Osteocyte (in vitro differentiated cells): ENCODE data around the gene C10orf90. TPM values are rescaled to one million over a fixed set of nuclear protein-coding genes. Genes with fewer than 3 reads are reported as not detected.

Experiments used
- DNase-seq: peaks from one replicate; pipeline ENCODE4 v3.0.0; 2021; ENCODE audit warnings: mixed read lengths; ENCODE audit not compliant: unreplicated experiment; ENCODE audit errors: extremely low spot score
- H3K27ac Mint-ChIP-seq: one replicate; pipeline ENCODE4 v1.8.0; 2021; ENCODE audit warnings: mild to moderate bottlenecking, mixed read lengths; ENCODE audit not compliant: unreplicated experiment
- H3K27me3 Mint-ChIP-seq: one replicate; pipeline ENCODE4 v1.8.0; 2021; ENCODE audit warnings: mixed read lengths; ENCODE audit not compliant: unreplicated experiment
- H3K36me3 Mint-ChIP-seq: one replicate; pipeline ENCODE4 v1.8.0; 2021; ENCODE audit warnings: mixed read lengths; ENCODE audit not compliant: unreplicated experiment
- H3K4me1 Mint-ChIP-seq: one replicate; pipeline ENCODE4 v1.8.0; 2021; ENCODE audit warnings: mixed read lengths; ENCODE audit not compliant: unreplicated experiment
- H3K4me3 Mint-ChIP-seq: one replicate; pipeline ENCODE4 v1.8.0; 2021; ENCODE audit warnings: mild to moderate bottlenecking, moderate library complexity, mixed read lengths; ENCODE audit not compliant: unreplicated experiment
- H3K9me3 Mint-ChIP-seq: one replicate; pipeline ENCODE4 v1.8.0; 2021; ENCODE audit warnings: mixed read lengths; ENCODE audit not compliant: unreplicated experiment
- CTCF ChIP-seq: fragments of 200-600 bp; sonication (generic); IDR thresholded peaks from 2 replicates; pipeline ENCODE4 v1.5.0; 2021; ENCODE audit warnings: antibody characterized with exemption, mild to moderate bottlenecking, moderate library complexity
- total RNA-seq: library from RNA; stranded (reverse); gene quantifications from 2 replicates; pipeline ENCODE4 v1.2.1, GENCODE V29; 2021

Gene C10orf90
- total RNA-seq, 1 donor from 2014 or later: not detected

- Mint-ChIP-seq H3K36me3 (no peaks in the 10 kb centered on the region), H3K9me3 (no peaks in the 10 kb centered on the region), H3K27me3 (peaks cover 11% of the 10 kb centered on the region), H3K4me3 (no peak overlapping the region), H3K4me1 (no peaks in the 10 kb centered on the region), H3K27ac (no peak overlapping the region)
- TF ChIP-seq CTCF: no peak
- peak; percentile 51 for DNase-seq
Observed at GRCh38 chr10:126523071-126523470, 147.4 kb downstream of the C10orf90 start.

GRCh38 chr10:126521399-126521798 lies 149.1 kb downstream of the C10orf90 start:
- peaks cover 2% of the 10 kb centered on the region for H3K4me1 Mint-ChIP-seq
- H3K9me3 Mint-ChIP-seq: no peaks in the 10 kb centered on the region
- peaks cover 12% of the 10 kb centered on the region for H3K27me3 Mint-ChIP-seq
- H3K36me3 Mint-ChIP-seq: no peaks in the 10 kb centered on the region
- TF ChIP-seq CTCF: no peak
- no peak overlapping the region for H3K4me3 Mint-ChIP-seq
- no peak overlapping the region for H3K27ac Mint-ChIP-seq
- no peak for DNase-seq

GRCh38 chr10:126520751-126521317 lies 149.7 kb downstream of the C10orf90 start:
- Mint-ChIP-seq H3K27me3 (peaks cover 9% of the 10 kb centered on the region), H3K4me1 (peaks cover 2% of the 10 kb centered on the region), H3K27ac (no peak overlapping the region), H3K36me3 (no peaks in the 10 kb centered on the region), H3K9me3 (no peaks in the 10 kb centered on the region), H3K4me3 (no peak overlapping the region)
- TF ChIP-seq CTCF: no peak
- no peak for DNase-seq

- peak; percentile 60 for DNase-seq
- no peak for TF ChIP-seq CTCF
- no peaks in the 10 kb centered on the region for H3K9me3 Mint-ChIP-seq
- H3K27ac Mint-ChIP-seq: no peak overlapping the region
- H3K36me3 Mint-ChIP-seq: no peaks in the 10 kb centered on the region
- no peak overlapping the region for H3K4me3 Mint-ChIP-seq
- peaks cover 2% of the 10 kb centered on the region for H3K4me1 Mint-ChIP-seq
- H3K27me3 Mint-ChIP-seq: peaks cover 9% of the 10 kb centered on the region
Observed at GRCh38 chr10:126519992-126520391, 150.5 kb downstream of the C10orf90 start.

GRCh38 chr10:126519185-126519584 lies 151.3 kb downstream of the C10orf90 start:
- no peak for TF ChIP-seq CTCF
- no peaks in the 10 kb centered on the region for H3K9me3 Mint-ChIP-seq
- H3K4me3 Mint-ChIP-seq: no peak overlapping the region
- no peaks in the 10 kb centered on the region for H3K36me3 Mint-ChIP-seq
- H3K27me3 Mint-ChIP-seq: peaks cover 9% of the 10 kb centered on the region
- no peak overlapping the region for H3K27ac Mint-ChIP-seq
- DNase-seq: no peak
- H3K4me1 Mint-ChIP-seq: peaks cover 2% of the 10 kb centered on the region
